GM19455 (cell line): ENCODE measurements around the gene COX20.

ENCODE experiments used
- ATAC-seq: cut with Tn5 transposase; IDR thresholded peaks from one replicate; pipeline ENCODE4 v1.9.1; 2021; ENCODE audit not compliant: unreplicated experiment

Gene COX20

DNA sequence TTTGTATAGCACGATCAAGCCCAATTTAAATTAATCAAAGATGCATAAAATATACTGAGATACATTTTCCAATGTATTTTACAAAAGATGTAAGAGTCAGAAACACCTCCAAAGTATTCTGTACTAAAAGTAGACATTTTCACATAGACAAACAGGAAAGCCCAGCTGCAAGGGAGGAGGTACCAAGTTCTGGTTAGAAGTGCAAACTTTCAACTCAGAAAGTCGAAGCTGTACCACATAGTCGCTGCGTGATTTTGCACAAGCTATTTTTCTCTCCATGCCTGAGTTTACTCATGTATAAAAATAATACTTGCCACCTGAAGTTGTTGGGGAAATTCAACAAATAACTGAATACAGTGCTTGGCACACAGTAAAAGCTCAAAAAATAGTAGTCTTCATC, 34.5 kb downstream of the COX20 start:
- no peak for ATAC-seq

DNA sequence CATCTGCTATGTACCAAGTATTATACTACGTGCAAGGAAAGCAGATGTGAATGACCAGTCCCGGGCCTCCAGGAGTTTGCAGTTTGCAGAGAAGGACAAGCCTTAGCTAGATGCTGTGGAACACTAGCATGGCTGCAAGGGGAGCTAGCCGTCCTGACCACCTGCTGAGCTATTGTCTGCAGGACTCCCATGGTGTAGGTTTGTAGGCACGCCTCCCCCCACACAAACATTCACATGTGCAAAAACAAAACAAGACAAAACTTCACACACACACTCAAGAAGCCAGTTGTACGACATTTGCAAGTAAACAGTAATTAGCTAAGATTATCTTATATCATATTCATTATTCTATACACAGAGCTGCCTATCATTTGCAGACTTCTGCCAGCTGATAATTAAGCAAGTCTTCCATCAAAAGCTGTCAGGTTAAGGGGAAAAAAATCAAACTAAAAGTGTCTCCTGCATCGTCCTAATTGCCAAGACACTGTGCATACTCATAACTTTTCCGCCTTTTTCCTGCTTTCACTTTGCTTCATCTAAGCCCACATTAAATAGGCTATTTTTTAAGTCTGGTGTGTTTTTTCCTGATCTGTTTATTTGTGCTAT, 39.6 kb downstream of the COX20 start:
- no peak for ATAC-seq

DNA sequence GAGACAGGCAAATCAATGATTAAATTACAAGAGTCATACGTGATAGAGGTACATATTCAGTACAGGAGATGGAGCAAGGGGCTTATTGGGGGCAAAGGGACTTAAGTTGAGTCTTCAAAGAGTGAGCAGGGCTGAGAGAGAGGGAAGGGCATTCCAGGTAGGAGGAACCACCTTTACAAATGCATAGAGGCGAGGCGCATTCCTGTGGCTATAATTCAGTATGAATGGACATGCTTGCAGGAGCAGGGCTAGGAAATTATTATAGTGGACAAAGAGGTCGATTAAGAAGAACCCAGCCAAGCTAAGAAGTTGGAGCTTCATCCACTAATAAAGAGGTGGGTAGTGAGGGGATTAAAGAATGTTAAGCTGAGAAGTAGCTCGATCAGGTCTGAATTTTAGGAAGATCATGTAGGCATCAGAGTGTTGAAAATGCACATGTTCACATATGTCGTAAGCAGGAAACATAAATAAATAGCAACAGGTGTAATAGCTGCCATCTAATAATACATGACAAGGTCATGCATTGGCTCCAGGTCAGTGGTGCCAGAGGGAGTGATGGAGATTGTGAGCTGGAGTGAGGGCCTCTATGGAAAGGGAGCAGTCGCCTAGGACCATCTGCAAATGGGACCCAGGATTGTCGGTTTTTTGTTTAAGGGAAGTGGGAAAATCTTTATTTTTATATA, 40.9 kb downstream of the COX20 start:
- no peak for ATAC-seq

DNA sequence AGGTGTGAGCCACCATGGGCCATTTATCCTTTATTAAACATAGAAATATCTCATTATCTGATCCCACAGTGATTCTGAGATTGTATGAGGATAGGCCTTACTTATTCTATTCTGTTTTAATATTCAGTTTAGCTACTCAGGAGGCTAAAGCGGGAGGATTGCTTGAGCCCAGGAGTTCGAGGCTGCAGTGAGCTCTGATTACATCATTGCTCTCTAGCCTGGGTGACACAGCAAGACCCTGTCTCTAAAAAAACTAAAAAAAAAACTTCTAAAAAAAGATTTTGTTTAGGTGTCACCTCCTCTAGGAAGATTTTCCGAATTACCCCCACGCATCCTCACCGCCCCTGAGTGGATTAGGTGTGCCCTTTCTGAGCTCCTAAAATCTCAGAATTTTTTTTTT, 43.2 kb downstream of the COX20 start:
- no peak for ATAC-seq

DNA sequence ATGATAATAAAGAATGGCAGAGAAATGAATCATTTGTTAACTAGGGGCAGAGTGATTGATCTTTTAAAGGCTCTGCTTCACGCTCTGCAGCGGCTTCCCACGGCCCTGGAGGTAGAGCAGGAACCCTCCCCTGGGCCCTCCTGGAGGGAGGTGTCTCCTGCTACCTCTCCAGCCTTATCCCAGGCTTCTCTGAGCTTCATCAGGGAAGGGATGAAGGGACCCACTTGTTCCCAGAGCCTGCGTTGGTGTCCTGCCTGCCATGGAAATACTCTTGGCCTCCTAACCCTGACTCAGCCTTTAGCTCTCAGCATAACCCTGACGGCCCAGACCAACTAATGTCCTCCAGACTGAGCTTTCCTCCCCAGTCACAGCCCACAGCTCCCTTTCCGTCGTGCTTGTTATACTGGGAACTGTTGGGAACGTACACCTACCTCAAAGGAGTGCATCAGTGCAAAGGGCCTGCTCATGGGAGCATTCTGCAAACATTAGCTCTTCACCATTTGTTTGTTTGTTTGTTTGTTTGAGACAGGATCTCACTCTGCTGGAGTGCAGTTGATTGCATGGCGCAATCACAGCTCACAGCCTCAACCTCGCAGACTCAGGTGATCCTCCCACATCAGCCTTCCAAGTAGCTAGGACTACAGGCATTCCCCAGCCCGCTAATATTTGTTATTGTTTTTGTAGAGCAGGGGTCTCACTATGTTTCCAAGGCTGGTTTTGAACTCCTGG, 46.3 kb downstream of the COX20 start:
- no peak for ATAC-seq

DNA sequence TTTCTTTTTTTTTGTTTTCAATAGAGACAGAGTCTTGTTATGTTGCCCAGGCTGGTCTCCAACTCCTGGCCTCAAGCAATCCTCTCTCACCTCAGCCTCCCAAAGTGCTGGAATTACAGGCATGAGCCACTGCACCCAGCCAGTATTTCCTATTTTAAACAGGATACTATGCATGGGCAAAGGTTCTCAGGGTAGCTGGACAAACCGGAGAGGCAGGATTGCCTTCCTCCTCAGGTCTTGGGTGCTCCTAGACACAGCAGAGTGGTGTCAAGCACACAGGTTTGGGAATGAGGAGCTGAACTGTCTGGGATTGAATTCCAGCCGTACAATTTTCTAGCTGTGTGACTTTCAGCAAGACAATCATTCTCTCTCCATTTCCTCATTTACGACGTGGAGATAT, 51.8 kb downstream of the COX20 start:
- no peak for ATAC-seq

DNA sequence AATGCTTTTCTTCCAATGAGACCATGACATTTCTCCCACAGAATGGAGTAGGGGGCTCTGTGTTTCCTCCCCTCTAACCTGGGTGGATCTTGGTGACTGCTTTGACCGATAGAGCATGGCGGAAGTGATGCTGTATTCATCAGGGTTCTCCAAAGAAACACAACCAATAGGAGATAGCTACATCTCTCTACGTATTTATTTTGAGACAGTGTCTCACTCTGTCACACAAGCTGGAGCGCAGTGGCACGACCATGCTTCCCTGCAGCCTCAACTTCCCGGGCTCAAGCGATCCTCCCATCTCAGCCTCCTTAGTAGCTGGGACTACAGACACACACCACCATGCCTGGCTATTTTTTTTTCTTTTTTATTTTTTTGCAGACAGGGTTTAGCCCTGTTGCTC, 58.4 kb downstream of the COX20 start:
- no peak for ATAC-seq
